ENCODE measurements around the gene RNF113B. TPM values are rescaled to one million over a fixed set of nuclear protein-coding genes. Genes with fewer than 3 reads are reported as not detected.
A peak's percentile ranks its signal among the peaks of the same experiment; 100 is the strongest.

RNF113B gene
- total and polyA plus RNA-seq, 2 of the 4 experiments (the other 2 are of a cell fraction), result not detected

DNA sequence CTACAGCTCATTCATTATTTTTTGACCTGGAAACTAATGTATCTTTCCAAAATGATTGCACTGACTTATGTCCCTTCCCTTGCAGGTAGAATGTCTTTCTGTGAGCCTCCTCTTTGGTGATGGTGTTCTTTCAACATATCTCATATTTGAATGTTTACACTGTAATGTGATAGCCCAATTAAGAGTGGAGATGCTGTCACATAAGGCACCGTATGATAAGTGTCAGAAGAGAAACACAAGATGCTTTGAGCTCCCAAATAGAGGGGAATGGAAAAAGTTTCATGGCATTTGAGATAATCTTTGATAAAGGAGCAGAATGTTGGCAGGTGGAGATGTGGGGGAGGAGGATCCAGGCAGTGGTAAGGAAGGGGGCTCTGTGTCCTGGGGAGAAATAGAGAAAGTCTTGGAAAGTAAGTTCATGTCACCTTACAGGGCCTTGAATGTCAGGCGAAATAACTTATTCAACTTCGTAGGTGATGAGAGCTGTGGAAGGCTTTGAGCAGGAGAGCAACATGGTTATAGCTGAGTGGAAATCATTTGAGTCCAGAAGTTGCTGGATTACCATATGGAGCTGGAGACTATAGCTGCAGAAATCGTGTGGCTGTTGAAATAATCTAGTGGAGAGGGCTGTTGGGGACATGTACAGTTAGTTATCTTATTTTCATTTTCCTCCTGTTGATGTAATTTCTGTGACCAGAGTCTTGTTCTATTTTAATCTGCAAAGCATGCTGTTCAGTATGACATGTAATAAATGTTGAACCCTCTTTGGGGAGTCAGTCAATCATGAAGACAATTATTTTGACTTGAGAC lies 10.3 kb upstream of the RNF113B start:
- peak overlapping the region; percentile 45; the same call in 1 of the 2 replicates for H3K4ac ChIP-seq (ENCODE audit: low read depth, low read length)
- 73% methylated on average over 3 of the region's 4 CpGs; no CpG with 5 or more reads in 1 of the 2 experiments for WGBS, 2 experiments (ENCODE audit: extremely low coverage in 2 of 2, insufficient read length in 1 of 2)
- H3K79me1 ChIP-seq (ENCODE audit: low read depth in 1 of 2, low read length in 2 of 2), result peaks cover 39 to 75% of the 10 kb centered on the region in 2 experiments
- intact Hi-C loops (cut with micrococcal nuclease) (no loop called here), dilution Hi-C loops (cut with HindIII; ENCODE audit: low sequenced_read_pairs, unreplicated experiment) (no loop called here), in situ Hi-C loops (cut with MboI; ENCODE audit: low sequenced_read_pairs) (no loop called here)
- peaks cover 23% of the 10 kb centered on the region for H3K4me1 ChIP-seq (ENCODE audit: control insufficient read depth, insufficient read depth, low read length)
- POLR2A ChIA-PET (ENCODE audit: unreplicated experiment), result no interaction called here
- no peak overlapping the region for H4K5ac ChIP-seq (ENCODE audit: low read depth, low read length)
- H3K4me2 ChIP-seq (ENCODE audit: low read depth, low read length), result no peak overlapping the region
- no peak overlapping the region for H3K9ac ChIP-seq (ENCODE audit: low read depth, low read length)
- CTCF ChIA-PET, result interaction anchor here (0.6 kb wide), 1 partner anchor 40 kb away, joined by 3 read pairs; no protein-coding TSS in a partner anchor
- DNase-seq (no peak), ATAC-seq (ENCODE audit: low read depth) (no peak)
- H3K36me3 ChIP-seq (ENCODE audit: control insufficient read depth, insufficient read depth, low read length), result peaks cover 2% of the 10 kb centered on the region
- H3K23ac ChIP-seq (ENCODE audit: low read depth, low read length), result peak overlapping the region; percentile 27; the same call in 1 of the 2 replicates
- H3K27me3 ChIP-seq (ENCODE audit: control insufficient read depth, insufficient read depth, low read length), result no peaks in the 10 kb centered on the region
- H3K56ac ChIP-seq (ENCODE audit: extremely low read depth, insufficient read depth, low read length), result no peak overlapping the region
- H2AK9ac ChIP-seq (replicated peaks; ENCODE audit: low read depth, low read length, poor library complexity), result no peak overlapping the region
- BruUV-seq (replicated peaks), result no TSS peak
- H4K8ac ChIP-seq (ENCODE audit: low read depth in 2 of 2, low read length in 2 of 2), result peak overlapping the region in 1 of 2 experiments; percentile 50; a peak in 1 of 4 replicates
- no peak overlapping the region for H3K4me3 ChIP-seq (ENCODE audit: insufficient read depth, low read depth, low read length)
- H2BK20ac ChIP-seq (ENCODE audit: low read depth, low read length), result no peak overlapping the region
- no peak for TF ChIP-seq RFX5 (IDR thresholded peaks at IDR 0.05; ENCODE audit: low read depth, low read length)
- no peak for TF ChIP-seq SMC3 (IDR thresholded peaks at IDR 0.05; ENCODE audit: low read depth, low read length)
- TF ChIP-seq POLR2A (IDR thresholded peaks at IDR 0.05; ENCODE audit: low read depth, low read length), result no peak
- TF ChIP-seq RCOR1 (IDR thresholded peaks at IDR 0.05; ENCODE audit: insufficient replicate concordance, low read length), result no peak
- no peak for TF ChIP-seq CEBPB (IDR thresholded peaks at IDR 0.05; ENCODE audit: low read depth, low read length)
- no peak overlapping the region for H2BK120ac ChIP-seq (ENCODE audit: low read depth, low read length)
- peaks cover 45% of the 10 kb centered on the region for H4K20me1 ChIP-seq (ENCODE audit: insufficient read depth, low read length)
- 0 out of 3 replicates have a peak overlapping the region, but pooled peaks have one; percentile 51 for H2BK15ac ChIP-seq (ENCODE audit: low read depth, low read length)
- H2AK5ac ChIP-seq (ENCODE audit: low read depth, low read length), result peak overlapping the region; percentile 40; the same call in 1 of the 2 replicates
- no peak overlapping the region for H2AFZ ChIP-seq (replicated peaks; ENCODE audit: low read length, poor library complexity)
- no peak overlapping the region for H3K18ac ChIP-seq (ENCODE audit: low read depth, low read length)
- H2BK5ac ChIP-seq (ENCODE audit: low read depth, low read length, poor library complexity, severe bottlenecking), result peak overlapping the region; percentile 33
- H3K9me3 ChIP-seq (ENCODE audit: control insufficient read depth, insufficient read depth, low read length), result no peaks in the 10 kb centered on the region
- no peak overlapping the region; the same call in 1 of the 2 replicates for H4K91ac ChIP-seq (ENCODE audit: insufficient read depth, low read depth, low read length)
- H3K14ac ChIP-seq (replicated peaks; ENCODE audit: low read depth, low read length), result peak overlapping the region; percentile 72
- H3K27ac ChIP-seq (ENCODE audit: insufficient read depth, low read length), result no peak overlapping the region
- peaks cover 24% of the 10 kb centered on the region for H3K9me1 ChIP-seq (ENCODE audit: insufficient read depth, low read length)
